OCI-LY7 (cell line): ENCODE measurements around the gene IFRD2. TPM values are rescaled to one million over a fixed set of nuclear protein-coding genes. Genes with fewer than 3 reads are reported as not detected.
"Not testable (repeated sequence)": the region's sequence is repeated elsewhere in the genome, so short reads cannot be mapped to it uniquely, and the experiment has no call there.

Source experiments
- BruUV-seq: library from RNA; stranded (reverse); fragments of 400-500 nt; replicated peaks from 2 replicates; lab custom pipeline; 2021; lab: Mats Ljungman, UMichigan
- CTCF ChIA-PET: fragments of 300-600 bp; sonication (Branson Sonifier 250); formaldehyde crosslinking; loops from one replicate; lab custom pipeline; 2022; ENCODE audit warnings: antibody characterized with exemption; ENCODE audit not compliant: unreplicated experiment; lab: Charles Lee
- POLR2A ChIA-PET: fragments of 300-600 bp; sonication (Branson Sonifier 250); formaldehyde crosslinking; loops from one replicate; lab custom pipeline; 2022; ENCODE audit warnings: antibody characterized with exemption; lab: Charles Lee
- DNase-seq: peaks from one replicate; pipeline ENCODE4 v3.0.0-alpha.2; 2015; ENCODE audit warnings: low spot score
- H2AFZ ChIP-seq: fragments of 200-600 bp; sonication (generic), shearing (Covaris generic); 2 replicates; pipeline ENCODE4 v1.6.1; 2014; ENCODE audit warnings: mild to moderate bottlenecking, antibody characterized with exemption, low read length, moderate library complexity
- H3K27ac ChIP-seq: fragments of 200-600 bp; sonication (generic); 2 replicates; pipeline ENCODE4 v1.5.1; 2014; ENCODE audit warnings: mixed run types, low read depth, mild to moderate bottlenecking, moderate library complexity, low read length, inconsistent platforms; ENCODE audit not compliant: poor library complexity, severe bottlenecking
- H3K36me3 ChIP-seq: fragments of 200-600 bp; sonication (generic); 2 replicates; pipeline ENCODE4 v1.6.1; 2014; ENCODE audit warnings: mild to moderate bottlenecking, antibody characterized with exemption, low read length, moderate library complexity, mixed read lengths; ENCODE audit not compliant: insufficient read depth
- H3K4me1 ChIP-seq: fragments of 200-600 bp; sonication (generic); 2 replicates; pipeline ENCODE4 v1.5.1; 2014; ENCODE audit warnings: mild to moderate bottlenecking, low read length; ENCODE audit not compliant: insufficient read depth, poor library complexity, severe bottlenecking
- H3K4me2 ChIP-seq: fragments of 200-600 bp; sonication (generic); 2 replicates; pipeline ENCODE4 v1.6.1; 2014; ENCODE audit warnings: mild to moderate bottlenecking, low read length
- H3K4me3 ChIP-seq: fragments of 200-600 bp; sonication (generic); 2 replicates; pipeline ENCODE4 v1.5.1; 2014; ENCODE audit warnings: mild to moderate bottlenecking, low read depth, low read length; ENCODE audit not compliant: poor library complexity, severe bottlenecking
- H3K79me2 ChIP-seq: fragments of 200-600 bp; sonication (generic); 2 replicates; pipeline ENCODE4 v1.6.1; 2016; ENCODE audit warnings: low read depth, mild to moderate bottlenecking, low read length, moderate library complexity, mixed read lengths; ENCODE audit not compliant: insufficient read depth
- H3K9me2 ChIP-seq: fragments of 200-600 bp; sonication (generic); 2 replicates; pipeline ENCODE4 v1.6.1; 2016; ENCODE audit warnings: mild to moderate bottlenecking, low read length, mixed read lengths; ENCODE audit not compliant: insufficient read depth
- H3K9me3 ChIP-seq: fragments of 200-600 bp; sonication (generic); 2 replicates; pipeline ENCODE4 v1.6.1; 2014; ENCODE audit warnings: mild to moderate bottlenecking, mixed run types, low read length, mixed read lengths
- H4K20me1 ChIP-seq: fragments of 200-600 bp; sonication (generic); 2 replicates; pipeline ENCODE4 v1.6.1; 2014; ENCODE audit warnings: mild to moderate bottlenecking, antibody characterized with exemption, low read length, moderate library complexity, mixed read lengths; ENCODE audit not compliant: insufficient read depth
- EZH2phosphoT487 ChIP-seq: fragments of 200-600 bp; sonication (generic); IDR thresholded peaks from 2 replicates; pipeline ENCODE4 v1.6.1; 2018; ENCODE audit warnings: low read depth, borderline replicate concordance, mild to moderate bottlenecking, mixed run types, antibody characterized with exemption, low read length, moderate library complexity, mixed read lengths
- intact Hi-C: fragments of 100-400 bp; cut with micrococcal nuclease; formaldehyde crosslinking; loops from one replicate; pipeline ENCODE4 v1.10.0; 2022; ENCODE audit not compliant: unreplicated experiment
- total RNA-seq, 2 experiments: library from RNA; depleted of rRNA in 1 of 2; stranded (reverse); fragments of >200 nt in 1 of 2; shearing (Covaris generic) in 1 of 2; gene quantifications; 2 replicates each; pipeline ENCODE4 v1.2.3, GENCODE V29; 2014 to 2022
- TF ChIP-seq, protein P1 (sequence below): fragments of 200-600 bp; sonication (generic); conservative IDR thresholded peaks from 2 replicates; pipeline ENCODE4 v1.5.1; 2014; ENCODE audit warnings: mild to moderate bottlenecking, antibody characterized with exemption, low read length, moderate library complexity, mixed read lengths

Gene IFRD2
- total RNA-seq, 2 experiments from 2014 or later = 93.3 to 95.5 TPM

DNA sequence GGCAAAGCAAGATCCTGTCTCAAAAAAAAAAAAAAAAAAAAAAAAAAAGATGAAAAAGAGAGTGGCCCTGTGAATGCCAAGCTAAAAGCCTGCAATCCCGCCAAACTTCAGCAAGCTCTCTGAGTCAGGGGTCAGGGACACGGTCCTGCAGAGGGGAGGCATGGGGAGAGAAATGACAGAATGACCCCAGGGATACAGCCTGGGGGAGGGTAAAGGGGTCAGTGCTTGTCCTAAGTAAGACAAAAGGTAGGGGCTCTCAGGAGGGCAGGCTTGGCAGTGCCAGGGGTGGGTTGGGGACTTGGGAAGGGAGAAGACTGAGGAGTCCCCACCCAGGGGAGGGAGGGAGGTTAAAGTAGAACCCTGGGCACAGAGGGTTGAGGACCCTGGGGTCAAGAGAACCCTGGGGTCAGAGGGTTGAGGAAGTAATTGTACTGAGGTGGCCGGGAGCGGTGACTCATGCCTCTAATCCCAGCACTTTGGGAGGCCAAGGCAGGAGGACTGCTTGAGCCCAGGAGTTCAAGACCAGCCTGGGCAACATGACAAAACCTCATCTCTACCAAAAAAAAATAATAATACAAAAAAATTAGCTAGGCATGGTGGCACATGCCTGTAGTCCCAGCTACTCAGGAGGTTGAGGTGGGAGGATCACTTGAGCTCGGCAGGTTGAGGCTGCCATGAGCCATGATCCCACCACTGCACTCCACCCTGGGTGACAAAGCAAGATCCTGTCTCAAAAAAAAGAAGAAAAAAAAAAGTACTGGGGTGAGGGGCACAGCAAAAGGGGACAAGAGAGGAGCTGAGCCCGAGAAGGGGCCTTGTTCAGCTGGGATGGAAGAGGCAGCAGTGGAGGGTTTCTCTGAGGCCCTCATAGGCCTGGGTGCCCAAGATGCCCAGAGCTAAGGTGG is 28.5 kb downstream of the IFRD2 start:
- Histone ChIP-seq H2AFZ (no peak overlapping the region), H3K9me3 (no peaks in the 10 kb centered on the region), H3K36me3 (peaks cover 11% of the 10 kb centered on the region; the same call in 1 of the 2 replicates), H3K27ac (no peak overlapping the region), H3K4me2 (no peak overlapping the region), H4K20me1 (no peaks in the 10 kb centered on the region), H3K4me3 (no peak overlapping the region), H3K9me2 (no peaks in the 10 kb centered on the region), H3K4me1 (peaks cover 4% of the 10 kb centered on the region), H3K79me2 (no peaks in the 10 kb centered on the region)
- no TSS peak for BruUV-seq
- intact Hi-C loops = no loop called here
- CTCF ChIA-PET = no interaction called here
- TF ChIP-seq, protein P1, sequence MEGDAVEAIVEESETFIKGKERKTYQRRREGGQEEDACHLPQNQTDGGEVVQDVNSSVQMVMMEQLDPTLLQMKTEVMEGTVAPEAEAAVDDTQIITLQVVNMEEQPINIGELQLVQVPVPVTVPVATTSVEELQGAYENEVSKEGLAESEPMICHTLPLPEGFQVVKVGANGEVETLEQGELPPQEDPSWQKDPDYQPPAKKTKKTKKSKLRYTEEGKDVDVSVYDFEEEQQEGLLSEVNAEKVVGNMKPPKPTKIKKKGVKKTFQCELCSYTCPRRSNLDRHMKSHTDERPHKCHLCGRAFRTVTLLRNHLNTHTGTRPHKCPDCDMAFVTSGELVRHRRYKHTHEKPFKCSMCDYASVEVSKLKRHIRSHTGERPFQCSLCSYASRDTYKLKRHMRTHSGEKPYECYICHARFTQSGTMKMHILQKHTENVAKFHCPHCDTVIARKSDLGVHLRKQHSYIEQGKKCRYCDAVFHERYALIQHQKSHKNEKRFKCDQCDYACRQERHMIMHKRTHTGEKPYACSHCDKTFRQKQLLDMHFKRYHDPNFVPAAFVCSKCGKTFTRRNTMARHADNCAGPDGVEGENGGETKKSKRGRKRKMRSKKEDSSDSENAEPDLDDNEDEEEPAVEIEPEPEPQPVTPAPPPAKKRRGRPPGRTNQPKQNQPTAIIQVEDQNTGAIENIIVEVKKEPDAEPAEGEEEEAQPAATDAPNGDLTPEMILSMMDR = no peak
- no peak for TF ChIP-seq EZH2phosphoT487
- DNase-seq = no peak
- POLR2A ChIA-PET = interaction anchor here (0.5 to 1.2 kb wide), 3 partner anchors 17 to 83 kb away, joined by 3 to 6 read pairs (median 4); no protein-coding TSS in a partner anchor

DNA sequence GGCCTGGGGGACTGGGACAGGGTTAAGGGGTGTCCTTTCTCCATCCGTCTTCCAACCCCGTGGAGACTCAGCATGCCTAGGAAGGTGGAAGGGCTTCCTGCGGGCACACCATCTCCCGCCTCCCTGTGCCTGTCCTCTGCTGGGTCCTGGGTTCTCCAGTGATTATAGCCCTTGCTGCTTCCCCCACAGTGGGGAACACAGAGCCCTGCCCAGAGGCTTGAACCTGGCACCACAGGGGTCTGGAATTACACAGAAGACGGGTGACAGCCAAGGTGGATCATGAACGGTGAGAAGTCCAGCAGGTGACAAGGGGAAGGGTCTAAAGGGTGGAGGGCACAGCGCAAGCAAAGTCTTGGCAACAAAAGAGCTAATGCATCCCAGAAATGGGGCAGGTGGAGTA is 29.5 kb downstream of the IFRD2 start:
- Histone ChIP-seq H3K9me2 (no peaks in the 10 kb centered on the region), H3K4me3 (no peak overlapping the region), H3K9me3 (no peaks in the 10 kb centered on the region), H3K27ac (no peak overlapping the region), H3K4me2 (no peak overlapping the region), H3K79me2 (no peaks in the 10 kb centered on the region), H4K20me1 (no peaks in the 10 kb centered on the region), H2AFZ (no peak overlapping the region), H3K36me3 (peaks cover 20% of the 10 kb centered on the region), H3K4me1 (peaks cover 4% of the 10 kb centered on the region)
- DNase-seq = no peak
- TF ChIP-seq, protein P1 = no peak
- POLR2A ChIA-PET = interaction anchor here (0.5 kb wide), 1 partner anchor 42 kb away, joined by 3 read pairs; no protein-coding TSS in a partner anchor
- BruUV-seq = no TSS peak
- intact Hi-C loops = no loop called here
- CTCF ChIA-PET = no interaction called here

DNA sequence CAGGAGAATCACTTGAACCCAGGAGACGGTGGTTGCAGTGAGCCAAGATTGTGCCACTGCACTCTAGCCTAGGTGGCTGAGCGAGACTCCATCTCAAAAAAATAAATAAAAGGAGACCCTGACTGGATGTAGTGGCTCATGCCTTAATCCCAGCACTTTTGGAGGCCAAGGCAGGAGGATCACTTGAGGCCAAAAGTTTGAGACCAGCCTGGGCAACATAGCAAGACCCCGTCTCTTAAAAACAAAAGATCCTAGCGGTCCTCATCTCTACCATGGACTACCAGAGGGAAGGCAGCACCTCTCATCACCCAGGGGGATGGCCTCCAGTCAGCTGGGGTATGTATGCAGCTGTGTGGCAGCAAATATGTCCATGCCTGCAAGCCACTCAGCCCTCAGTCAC is 30.0 kb downstream of the IFRD2 start:
- H3K4me2 ChIP-seq, H3K9me3 ChIP-seq, intact Hi-C loops, CTCF ChIA-PET, H3K4me1 ChIP-seq, H3K9me2 ChIP-seq, H3K4me3 ChIP-seq, POLR2A ChIA-PET, DNase-seq, H3K79me2 ChIP-seq, H4K20me1 ChIP-seq, H2AFZ ChIP-seq, BruUV-seq, H3K27ac ChIP-seq: not testable (repeated sequence)
- peaks cover 26% of the 10 kb centered on the region for H3K36me3 ChIP-seq
